GM21447 (cell line): ENCODE measurements around the gene ZNF280D.
"Not testable (repeated sequence)": the region's sequence is repeated elsewhere in the genome, so short reads cannot be mapped to it uniquely, and the experiment has no call there.

Experiments used
- ATAC-seq: cut with Tn5 transposase; IDR thresholded peaks from one replicate; pipeline ENCODE4 v1.9.1; 2021; ENCODE audit not compliant: unreplicated experiment

ZNF280D gene

DNA sequence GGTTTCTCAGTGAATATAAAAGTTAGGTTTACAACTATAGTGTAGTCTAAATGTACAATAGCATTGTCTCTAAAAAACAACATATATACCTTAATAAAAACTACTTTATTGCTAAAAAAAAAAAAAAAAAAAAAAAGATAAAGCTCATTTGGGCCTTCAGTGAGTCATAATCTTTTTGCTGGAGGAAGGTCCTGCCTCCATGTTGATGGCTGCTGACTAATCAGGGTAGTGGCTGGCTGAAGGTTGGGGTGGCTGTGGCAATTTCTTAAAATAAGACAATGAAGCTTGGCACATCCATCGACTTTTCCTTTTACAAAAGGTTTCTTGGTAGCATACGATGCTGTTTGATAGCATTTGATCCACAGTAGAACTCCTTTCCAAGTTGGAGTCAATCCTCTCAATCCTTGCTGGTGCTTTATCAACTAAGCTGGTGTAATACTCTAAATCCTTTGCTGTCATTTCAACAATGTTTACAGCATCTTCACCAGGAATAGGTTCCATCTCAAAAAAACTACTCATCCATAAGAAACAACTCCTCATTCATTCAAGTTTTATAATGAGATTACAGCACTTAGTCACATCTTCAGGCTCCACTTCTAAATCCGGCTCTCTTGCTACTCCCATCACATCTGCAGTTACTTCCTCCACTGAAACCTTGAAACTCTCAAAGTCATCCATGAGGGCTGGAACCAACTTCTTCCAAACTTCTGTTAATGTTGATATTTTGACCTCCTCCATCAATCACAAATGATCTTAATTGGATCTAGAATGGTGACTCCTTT lies 13.3 kb downstream of the ZNF280D start:
- no peak for ATAC-seq

DNA sequence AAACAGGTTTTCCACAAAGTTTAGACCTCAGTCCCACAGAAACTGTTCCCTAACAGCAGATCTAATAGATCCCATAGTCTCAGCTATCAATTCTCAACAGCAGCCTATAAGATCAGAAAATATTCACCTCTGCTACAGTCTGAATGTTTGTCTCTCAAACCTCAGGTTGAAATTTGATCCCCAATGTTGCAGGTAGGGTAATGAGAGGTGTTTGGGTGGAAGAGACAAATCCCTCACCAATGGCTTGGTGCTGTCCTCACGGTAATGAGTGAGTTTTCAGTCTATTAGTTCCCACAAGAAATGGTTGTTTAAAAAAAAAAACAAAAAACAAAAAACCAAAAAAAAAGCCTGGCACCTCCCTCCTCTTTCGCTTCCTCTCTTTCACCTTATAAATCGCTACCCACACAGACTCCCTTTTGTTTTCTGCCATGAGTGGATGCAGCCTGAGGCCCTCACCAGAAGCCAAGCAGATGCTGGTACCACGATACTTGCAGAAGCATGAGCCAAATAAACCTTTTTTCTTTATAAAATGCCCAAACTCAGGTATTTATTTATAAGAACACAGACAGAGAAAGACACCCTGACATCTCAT lies 14.2 kb downstream of the ZNF280D start:
- ATAC-seq: no peak

DNA sequence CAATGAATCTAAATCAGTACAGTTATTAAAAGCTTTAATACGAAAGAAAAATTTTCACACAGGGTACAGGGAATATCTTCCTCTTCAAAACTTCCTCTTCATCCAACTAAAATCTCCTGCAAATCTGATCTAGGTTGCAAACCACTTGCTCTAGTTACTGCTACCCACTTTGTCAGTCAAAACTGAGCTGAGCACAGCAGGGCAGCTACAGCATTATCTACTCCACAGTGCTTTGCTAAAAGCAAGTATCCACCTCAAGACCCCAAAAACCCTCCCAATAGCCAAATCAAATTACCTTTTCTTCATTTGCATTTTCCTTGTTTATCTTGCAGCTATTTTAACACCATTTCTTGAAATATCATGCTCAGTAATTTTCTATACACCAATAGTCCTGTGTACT lies 14.7 kb downstream of the ZNF280D start:
- no peak for ATAC-seq

DNA sequence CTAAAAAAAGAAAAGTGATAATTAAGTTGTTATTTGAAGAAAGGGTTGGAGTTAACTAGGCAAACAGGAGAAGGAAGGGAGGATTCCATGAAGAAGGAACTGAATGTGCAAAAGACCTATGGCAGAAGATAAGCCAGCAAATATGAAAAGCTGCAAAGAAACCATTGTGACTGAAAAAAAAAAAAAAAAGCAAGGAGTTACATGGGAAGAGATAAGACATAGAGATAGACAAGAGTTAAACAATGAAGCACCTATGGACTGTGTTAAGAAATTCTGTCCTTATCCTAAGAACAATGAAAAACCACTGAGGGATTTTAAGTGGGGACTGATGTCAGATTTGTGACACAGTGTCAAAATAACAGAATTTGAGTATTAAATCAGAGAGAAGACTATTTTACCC lies 17.0 kb downstream of the ZNF280D start:
- ATAC-seq: no peak

DNA sequence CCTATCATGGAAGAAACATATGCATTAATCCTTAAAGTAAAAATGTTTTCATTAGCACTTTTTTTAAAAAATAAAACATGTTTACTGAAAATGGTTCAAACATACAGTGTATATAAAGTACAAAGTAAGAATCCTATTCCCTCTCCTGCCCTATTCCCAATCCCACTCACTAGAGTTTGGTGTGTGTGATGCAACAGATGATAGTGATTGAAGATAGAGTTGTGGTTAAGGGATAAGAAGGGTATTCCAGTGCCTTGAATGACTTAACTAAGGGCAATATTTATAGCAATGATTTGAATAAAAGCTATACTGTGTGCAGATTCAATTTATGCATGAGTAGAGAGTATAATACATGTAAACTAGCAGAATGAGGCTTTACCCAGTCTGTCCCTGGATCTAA lies 18.1 kb downstream of the ZNF280D start:
- ATAC-seq: no peak

DNA sequence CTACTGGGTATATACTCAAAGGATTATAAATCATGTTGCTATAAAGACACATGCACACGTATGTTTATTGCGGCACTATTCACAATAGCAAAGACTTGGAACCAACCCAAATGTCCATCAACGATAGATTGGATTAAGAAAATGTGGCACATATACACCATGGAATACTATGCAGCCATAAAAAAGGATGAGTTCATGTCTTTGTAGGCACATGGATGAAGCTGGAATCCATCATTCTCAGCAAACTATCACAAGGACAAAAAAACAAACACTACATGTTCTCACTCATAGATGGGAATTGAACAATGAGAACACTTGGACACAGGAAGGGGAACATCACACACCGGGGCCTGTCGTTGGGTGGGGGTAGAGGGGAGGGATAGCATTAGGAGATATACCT lies 23.8 kb downstream of the ZNF280D start:
- not testable (repeated sequence) for ATAC-seq

DNA sequence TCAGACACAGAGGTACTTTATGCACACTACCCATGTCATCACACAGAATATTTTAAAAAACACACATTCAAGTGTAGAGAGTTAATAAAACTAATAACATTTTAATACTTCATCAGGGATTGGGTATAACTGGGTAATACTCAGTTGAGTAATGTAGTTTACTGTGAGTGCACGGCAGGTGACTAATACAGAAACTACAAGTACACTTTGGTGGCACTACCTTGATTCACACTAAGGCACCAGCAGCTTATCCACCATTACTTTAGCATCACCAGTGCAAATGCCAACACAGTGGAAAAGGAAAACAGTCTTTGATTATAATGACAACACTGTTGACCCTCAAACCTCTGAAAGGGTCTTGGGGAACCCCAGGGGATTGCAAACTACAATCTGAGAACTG lies 33.6 kb downstream of the ZNF280D start:
- ATAC-seq: peak; percentile 48

DNA sequence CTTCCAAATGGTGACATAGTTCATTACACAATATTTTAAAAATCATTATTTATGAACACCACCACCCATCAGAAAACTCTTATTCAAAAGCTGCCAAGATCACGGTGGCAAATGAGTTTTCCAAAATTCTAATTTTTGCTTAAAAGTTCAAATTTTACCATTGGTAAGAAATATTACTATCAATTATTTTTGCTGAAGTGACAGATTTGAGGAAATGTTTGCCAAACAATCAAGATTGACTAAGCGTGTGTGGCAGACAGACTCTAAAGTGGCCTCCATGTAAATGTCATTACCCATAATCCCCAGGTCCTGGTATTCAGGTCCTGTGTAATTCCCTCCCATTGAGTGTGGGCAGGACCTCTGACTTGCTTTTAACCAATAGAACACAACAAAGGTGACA lies 35.0 kb downstream of the ZNF280D start:
- ATAC-seq: no peak

DNA sequence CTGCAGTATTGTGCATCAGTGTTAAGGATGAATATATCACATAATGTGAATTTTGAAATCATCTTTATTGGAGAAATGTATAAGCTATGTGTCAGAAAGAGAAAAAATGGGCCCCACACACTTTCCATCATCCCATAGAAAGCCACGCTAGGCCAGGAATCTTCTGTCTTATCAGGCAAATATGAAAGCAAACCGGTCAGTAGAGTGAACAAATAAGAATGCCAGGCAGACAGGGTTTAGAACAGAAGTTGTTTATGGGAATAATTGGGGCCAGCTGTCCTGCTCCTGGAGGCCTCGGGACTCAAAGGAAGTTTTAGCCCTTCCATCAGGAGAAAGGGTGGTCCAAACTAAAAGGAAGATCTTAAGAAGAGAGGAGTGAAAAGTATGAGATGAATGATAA lies 39.5 kb downstream of the ZNF280D start:
- ATAC-seq: no peak

DNA sequence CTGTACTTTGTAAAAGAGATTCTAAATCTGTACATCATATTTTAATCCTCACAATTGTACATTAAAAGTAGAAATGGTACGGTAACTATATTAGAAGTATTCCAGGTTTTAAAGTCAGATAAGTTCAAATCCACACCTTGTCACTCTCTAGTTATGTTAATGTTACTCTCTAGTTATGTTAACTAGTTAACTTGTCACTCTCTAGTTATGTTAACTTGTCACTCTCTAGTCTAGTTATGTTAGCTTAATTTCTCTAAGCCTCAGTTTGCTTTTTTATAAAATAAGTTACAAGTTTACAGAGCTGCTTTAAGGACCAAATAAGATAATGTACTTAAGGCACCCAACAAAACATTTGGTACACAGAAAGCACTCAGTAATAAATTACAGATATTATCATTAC lies 42.6 kb downstream of the ZNF280D start:
- no peak for ATAC-seq

DNA sequence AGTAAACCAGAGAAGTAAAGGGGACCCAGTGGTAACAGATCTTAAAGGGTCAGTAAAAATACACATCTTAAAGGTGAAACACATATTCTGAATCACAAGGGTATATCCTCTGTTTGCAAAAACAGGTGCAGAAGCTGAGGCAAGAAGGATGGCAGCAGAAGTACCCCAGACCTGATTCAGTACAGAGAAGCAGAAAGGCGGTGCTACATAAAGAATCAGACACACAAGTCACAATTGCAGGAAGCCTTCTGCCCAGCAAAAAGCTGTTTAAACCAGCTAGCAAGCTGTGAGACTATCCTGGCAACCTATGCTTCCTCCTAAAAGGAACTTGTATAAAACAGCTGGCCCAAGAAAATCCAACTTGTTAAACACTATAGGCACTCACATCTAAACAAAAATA lies 49.4 kb downstream of the ZNF280D start:
- no peak for ATAC-seq

DNA sequence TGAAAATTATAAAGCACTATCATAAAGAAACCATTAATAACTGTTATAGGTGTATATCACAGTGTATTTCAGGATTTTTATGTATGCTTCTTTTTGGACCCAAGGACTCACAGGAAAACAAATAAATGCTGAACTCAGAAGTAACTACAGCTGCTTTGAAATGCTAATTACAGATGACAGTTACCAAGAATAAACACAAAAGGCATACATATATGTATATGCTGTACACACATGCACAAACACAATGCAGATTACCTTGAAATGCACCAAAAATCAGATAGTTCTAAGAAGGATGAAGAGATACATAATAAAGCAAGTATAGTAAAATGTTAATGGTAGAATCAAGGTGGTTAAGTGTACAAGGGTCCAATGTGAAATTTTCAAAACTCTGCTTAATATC lies 52.2 kb downstream of the ZNF280D start:
- no peak for ATAC-seq

DNA sequence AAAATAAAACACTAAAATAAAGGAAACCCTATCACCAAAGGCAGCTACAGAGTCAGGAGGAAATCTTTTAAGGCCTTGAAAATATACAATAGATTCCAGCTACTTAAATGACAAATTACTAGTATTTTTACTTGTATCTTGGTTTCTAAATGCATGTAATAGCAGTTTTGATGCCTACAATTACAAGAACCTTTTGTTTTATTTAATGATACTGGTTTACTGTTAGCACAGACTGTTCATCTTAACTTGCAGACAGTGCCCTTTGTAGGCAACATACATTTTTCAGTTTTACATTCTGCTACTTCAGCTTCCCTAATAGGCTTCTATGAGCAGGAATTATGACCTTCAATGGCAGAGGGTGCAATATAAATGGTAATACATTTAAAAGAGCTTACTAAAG lies 54.1 kb downstream of the ZNF280D start:
- no peak for ATAC-seq

DNA sequence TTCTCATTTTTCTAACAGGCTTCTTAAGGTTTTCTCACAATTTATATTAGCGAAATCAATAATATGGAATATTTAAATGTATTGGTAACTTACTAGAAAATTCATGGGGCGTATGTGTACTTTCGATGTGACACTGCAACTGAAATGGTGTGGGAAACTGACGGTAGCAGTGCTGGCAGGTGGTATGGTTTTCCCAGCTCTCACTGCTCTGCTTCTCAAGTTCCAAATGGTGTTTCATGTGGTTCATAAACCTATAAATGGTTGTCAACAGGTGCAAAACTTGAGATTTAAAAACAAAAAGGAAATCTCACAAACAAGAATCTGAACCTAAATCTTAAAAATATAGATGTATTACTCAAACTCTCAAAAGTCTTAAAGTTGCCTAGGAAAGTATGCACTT lies 54.7 kb downstream of the ZNF280D start:
- ATAC-seq: no peak

DNA sequence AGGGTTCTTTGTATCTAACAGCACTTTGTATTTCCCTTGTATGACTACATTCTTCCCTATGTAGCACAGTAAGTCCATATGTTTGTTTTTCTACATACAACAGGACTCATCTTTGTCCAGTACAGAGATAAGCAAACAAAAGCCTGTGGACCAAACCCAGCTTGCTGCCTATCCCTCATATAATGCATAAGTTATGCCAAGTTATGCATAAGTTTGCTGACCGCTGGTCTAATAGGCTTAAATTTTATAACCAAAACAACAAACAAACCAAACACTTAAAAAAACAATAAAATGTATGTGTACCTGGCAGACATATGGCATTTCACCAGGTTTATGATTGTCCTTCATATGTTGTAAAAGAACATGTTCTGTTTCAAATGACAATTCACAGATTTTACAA lies 56.0 kb downstream of the ZNF280D start:
- no peak for ATAC-seq

DNA sequence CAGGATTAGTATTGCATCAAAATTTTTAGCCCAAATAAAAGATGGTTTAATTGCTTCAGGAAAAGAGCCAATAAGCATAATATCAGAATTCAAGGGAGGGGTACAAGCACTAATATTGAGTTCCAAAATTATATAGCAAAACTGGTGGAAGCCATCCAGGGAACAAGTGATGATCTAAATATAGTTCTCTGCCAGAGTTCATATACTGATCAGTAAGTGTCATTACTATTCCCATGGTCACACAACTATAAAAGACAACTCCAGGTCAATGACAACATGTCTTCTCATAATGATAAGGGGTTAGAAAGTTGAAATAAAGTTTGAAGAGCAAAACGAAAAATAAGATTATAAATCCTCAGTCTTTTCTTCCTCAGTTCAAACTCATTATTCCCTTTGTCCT lies 57.4 kb downstream of the ZNF280D start:
- no peak for ATAC-seq

DNA sequence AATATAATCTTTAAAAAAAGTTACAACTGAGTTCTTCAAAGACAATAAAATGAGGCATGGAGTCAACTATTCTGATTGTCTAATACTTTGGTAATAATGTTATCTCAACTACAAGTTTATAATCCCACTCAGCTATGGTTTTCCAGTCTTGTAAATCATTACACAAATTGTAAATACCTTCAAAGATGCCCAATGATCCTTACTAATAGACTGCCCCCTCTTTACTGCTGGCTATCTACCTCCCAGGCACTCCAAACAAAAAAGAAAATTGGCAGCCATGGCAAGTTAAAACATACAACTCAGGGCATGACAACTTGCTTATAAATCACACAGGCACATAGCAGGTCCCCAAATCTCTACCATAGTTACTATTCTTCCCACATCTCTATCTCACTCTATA lies 58.5 kb downstream of the ZNF280D start:
- ATAC-seq: no peak

DNA sequence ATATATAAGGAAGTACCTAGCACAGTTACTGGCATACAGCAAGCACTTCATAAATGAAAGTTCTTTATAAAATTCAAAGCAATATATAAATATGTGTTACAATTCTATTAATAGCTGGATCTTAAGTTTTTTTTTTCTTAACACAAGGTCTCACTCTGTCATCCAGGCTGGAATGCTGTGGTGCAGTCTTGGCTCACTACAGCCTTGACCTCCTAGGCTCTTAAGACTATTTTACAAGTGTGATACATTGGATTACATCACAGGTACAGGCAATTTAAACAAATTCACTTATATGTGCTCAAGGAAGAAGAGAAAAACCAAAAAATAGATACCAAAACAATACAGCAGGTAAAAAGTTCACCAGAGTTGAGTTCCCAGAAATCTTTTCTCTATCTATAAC lies 60.6 kb downstream of the ZNF280D start:
- no peak for ATAC-seq

DNA sequence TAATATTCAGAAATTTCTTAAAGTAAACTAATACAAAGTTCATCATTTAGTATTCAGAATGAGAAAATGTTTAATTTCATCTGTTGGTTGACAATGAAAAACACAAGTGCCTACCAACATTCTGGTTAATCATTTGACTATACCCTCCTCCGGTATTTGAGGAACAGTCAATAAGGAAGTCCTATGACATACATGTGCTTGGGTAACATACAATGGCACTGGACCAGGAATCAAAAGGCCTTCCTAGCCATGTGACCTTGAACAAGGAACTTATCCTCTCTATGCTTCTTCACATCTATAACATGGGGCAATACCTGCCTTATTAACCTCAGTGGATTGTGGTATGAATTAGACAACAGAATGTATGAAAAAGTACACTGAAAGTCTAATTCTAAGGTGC lies 65.8 kb downstream of the ZNF280D start:
- ATAC-seq: no peak

DNA sequence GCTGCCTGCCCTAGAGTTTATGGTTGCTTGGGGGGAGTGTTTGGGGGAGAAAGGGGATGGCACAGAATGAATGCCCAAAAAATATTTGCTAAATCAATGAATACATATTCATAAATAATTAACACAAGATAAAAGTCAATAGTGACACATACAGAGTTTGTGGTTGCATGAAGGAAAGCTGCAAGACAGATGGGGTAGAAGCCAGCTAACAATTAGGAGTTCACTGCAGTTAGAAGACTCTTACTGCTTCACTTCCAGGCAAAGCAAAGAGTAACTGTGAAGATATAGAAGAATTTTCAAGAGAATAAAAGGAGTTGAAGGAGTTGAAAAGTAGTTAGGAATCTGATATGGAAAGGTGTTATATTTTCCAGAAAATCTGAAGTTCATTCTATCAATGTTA lies 72.4 kb downstream of the ZNF280D start:
- no peak for ATAC-seq

DNA sequence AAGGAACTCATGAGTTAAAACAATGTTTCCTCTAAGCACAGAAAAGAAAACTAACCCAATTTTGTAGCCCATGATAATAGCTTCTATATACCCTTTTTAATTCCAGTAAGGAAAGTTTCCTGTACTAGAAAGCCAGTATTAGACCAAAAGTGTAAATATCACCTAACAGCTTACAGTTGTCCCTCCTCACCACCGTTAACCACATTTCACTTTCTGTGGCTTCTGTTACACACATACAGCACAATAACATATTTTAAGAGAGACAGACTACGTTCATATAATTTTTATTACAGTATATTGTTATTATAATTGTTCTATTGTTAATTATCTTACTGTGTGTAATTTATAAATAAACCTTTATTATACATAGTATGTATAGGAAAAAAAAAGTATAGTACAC lies 74.1 kb downstream of the ZNF280D start:
- ATAC-seq: no peak

DNA sequence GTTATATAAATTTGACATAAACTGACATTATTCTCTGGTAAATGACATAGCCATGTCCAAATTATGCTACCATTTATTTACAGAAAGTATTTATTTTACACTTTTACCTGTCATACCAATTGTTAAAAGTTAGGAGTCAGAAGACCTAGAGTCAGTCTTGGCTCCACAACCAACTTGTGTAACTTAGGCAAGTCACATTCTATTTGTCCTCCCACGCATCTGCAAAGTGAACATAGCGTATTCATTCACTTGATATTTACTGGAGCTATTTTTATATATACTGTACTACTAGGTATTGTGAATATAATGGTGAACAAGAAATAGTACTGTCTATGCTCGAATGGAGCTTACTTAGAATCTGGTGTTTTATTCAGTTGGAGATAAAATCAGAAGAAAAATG lies 78.7 kb downstream of the ZNF280D start:
- no peak for ATAC-seq

DNA sequence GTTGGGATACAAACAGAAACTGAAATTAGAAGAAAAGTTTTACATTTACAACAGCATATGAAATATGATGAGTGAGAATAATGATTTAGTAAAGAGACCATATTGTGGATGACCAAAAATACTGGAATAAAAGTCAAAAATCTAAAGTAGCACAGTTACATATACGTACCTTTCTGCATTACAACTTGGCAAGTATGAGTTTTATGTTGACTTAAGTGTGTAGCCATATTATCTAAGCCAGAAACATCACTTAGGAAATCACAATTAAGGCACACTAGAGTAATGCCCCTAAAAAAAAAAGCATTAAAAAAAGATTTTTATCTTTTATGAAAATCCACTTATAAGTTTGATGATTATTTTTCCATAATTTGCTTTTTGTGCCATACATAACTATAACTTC lies 79.1 kb downstream of the ZNF280D start:
- ATAC-seq: no peak
